HepG2 (cell line): Measurements from ENCODE around the gene VPS54.

Experiments used
- ARHGAP35 ChIP-seq: sonication (generic); formaldehyde crosslinking; IDR thresholded peaks from 2 replicates; pipeline ENCODE4 v1.9.0; 2022; ENCODE audit warnings: mild to moderate bottlenecking, inconsistent platforms, moderate library complexity, missing genetic modification reagents, borderline replicate concordance
- ATF3 ChIP-seq: sonication (generic); formaldehyde crosslinking; IDR thresholded peaks from 2 replicates; pipeline ENCODE4 v1.4.0; 2020; ENCODE audit warnings: missing genetic modification reagents
- FOXM1 ChIP-seq: sonication (generic); formaldehyde crosslinking; IDR thresholded peaks from 2 replicates; pipeline ENCODE4 v1.5.0; 2020; ENCODE audit warnings: missing genetic modification reagents
- NONO ChIP-seq, 2 experiments: fragments of 450-650 bp in 1 of 2; sonication (generic) in 1 of 2; formaldehyde crosslinking in 1 of 2; IDR thresholded peaks in 1 of 2; conservative IDR thresholded peaks in 1 of 2; 2 replicates each; pipeline versions ENCODE4 v1.6.1 to v1.8.0; 2017 to 2022; ENCODE audit warnings: mild to moderate bottlenecking in 1 of 2, missing genetic modification reagents in 1 of 2, moderate library complexity in 1 of 2
- POLR2AphosphoS5 ChIP-seq: IDR thresholded peaks from 2 replicates; pipeline ENCODE4 v1.6.1; 2012; ENCODE audit warnings: low read depth, low read length
- RELA ChIP-seq: sonication (generic); formaldehyde crosslinking; IDR thresholded peaks from 2 replicates; pipeline ENCODE4 v1.4.0; 2020; ENCODE audit warnings: missing genetic modification reagents
- TCF7L2 ChIP-seq: IDR thresholded peaks from 2 replicates; pipeline ENCODE4 v1.6.1; 2011; ENCODE audit warnings: mild to moderate bottlenecking, low read depth, low read length, moderate library complexity
- ZNF331 ChIP-seq: sonication (generic); formaldehyde crosslinking; IDR thresholded peaks from 2 replicates; pipeline ENCODE4 v1.4.0; 2020; ENCODE audit warnings: missing genetic modification reagents
- ZNF574 ChIP-seq: sonication (generic); formaldehyde crosslinking; IDR thresholded peaks from 2 replicates; pipeline ENCODE4 v1.4.0; 2020; ENCODE audit warnings: missing genetic modification reagents
- ZXDC ChIP-seq: sonication (generic); formaldehyde crosslinking; IDR thresholded peaks from 2 replicates; pipeline ENCODE4 v1.5.0; 2020; ENCODE audit warnings: mild to moderate bottlenecking, missing genetic modification reagents

DNA sequence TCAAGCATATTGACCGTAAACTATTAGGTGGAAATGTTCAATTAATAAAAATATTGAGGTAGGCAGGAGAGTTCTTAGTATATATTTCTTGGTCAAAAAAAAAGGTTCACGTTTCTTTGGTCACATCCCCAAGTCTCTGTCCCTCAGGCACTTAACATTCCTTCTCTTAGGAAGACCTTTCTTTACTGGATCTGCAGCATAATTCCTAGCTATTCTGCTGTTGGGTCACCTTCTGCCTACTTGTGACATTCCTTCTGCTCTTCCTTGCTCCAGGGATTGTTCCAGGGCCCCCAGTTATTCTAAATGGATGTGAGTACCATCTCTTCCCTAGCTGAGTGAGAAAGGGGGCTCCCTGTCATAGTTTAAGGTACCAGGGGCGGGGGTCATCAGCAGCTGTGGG lies 173.4 kb downstream of the VPS54 start:
- TF ChIP-seq NONO (IDR thresholded peaks at IDR 0.05): no peak
- TF ChIP-seq NONO (CRISPR knock-in tag; conservative IDR thresholded peaks at IDR 0.05): no peak
- TF ChIP-seq ATF3 (CRISPR knock-in tag): no peak
- TF ChIP-seq TCF7L2: no peak
- no peak for TF ChIP-seq FOXM1 (CRISPR knock-in tag)
- no peak for TF ChIP-seq ARHGAP35
- TF ChIP-seq ZNF574 (CRISPR knock-in tag): no peak
- TF ChIP-seq POLR2AphosphoS5: no peak
- no peak for TF ChIP-seq ZXDC (CRISPR knock-in tag)
- no peak for TF ChIP-seq ZNF331 (CRISPR knock-in tag)
- TF ChIP-seq RELA (CRISPR knock-in tag): no peak
